Fibroblast of skin of back (primary cell): ENCODE data around the gene DOHH. TPM values are rescaled to one million over a fixed set of nuclear protein-coding genes. Genes with fewer than 3 reads are reported as not detected.
A peak's percentile ranks its signal among the peaks of the same experiment; 100 is the strongest.

Experiments
- DNase-seq: peaks from one replicate; pipeline ENCODE4 v3.0.0-alpha.2; 2013
- polyA plus RNA-seq, 2 experiments: library from polyadenylated mRNA; unstranded; fragments of 120-200 nt; gene quantifications; one replicate each; pipeline ENCODE4 v1.2.1, GENCODE V29; 2013; ENCODE audit not compliant: insufficient read length in 2 of 2

Gene DOHH, protein sequence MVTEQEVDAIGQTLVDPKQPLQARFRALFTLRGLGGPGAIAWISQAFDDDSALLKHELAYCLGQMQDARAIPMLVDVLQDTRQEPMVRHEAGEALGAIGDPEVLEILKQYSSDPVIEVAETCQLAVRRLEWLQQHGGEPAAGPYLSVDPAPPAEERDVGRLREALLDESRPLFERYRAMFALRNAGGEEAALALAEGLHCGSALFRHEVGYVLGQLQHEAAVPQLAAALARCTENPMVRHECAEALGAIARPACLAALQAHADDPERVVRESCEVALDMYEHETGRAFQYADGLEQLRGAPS
- polyA plus RNA-seq (2013, experiment 1 of 2; ENCODE audit: insufficient read length): 20.7 TPM
- 11.4 TPM for polyA plus RNA-seq (2013, experiment 2 of 2; ENCODE audit: insufficient read length)

DNA sequence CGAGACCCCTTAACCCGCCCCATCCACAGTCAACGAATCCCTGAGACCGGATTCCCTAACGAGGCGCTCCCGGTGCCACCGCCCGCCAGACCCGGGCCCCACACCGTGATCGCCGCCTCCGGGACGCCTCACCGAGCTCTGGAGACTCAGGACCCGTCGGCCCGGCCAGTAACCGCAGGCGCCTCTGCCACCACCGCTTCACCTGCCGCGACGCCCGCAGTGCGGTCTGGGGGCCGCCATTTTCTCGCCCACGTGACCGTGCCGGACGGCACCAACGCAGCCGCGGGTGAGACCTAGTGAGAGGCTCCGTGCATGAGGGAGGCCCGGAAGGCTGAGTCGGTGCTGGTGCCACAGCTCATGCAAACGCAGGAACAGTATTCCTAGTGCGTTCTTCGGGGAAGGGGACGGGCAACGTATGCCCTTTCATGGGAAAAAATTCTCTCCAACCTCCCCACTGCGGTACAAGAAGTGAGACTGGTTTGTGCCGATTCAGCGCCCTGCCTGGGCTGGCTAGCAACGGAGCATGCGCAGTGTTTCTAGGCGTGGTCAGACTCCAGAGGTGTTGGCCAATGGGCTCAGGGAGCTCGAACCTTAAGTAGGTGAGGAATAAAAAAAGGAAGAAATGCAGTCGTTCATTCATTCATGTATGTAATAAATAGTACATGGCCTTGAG is at the start of gene DOHH:
Gene DOHH (minus strand): TSS at position 246 of the 673 bp plus-strand sequence. CDS start 3,860 bp downstream, outside the sequence.
- DNase-seq: peak; percentile 95

DNA sequence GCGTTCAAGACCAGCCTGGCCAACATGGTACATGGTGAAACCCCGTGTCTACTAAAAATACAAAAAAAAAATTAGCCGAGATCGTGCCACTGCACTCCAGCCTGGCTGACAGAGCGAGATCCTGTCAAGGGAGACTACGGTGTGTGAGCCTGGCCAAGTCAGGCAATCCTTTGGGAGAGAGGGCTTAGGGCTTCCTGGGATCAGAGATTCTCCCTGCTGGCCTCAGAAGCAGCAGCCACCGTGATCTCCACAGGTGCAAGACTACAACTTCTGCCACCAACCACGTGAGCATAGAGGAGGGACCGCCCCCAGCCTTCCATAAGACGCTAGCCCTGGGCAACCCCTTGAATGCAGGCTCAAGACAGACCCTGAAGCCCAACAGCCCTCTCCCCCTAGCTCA is 49.3 kb upstream of the DOHH start:
- DNase-seq: no peak

DNA sequence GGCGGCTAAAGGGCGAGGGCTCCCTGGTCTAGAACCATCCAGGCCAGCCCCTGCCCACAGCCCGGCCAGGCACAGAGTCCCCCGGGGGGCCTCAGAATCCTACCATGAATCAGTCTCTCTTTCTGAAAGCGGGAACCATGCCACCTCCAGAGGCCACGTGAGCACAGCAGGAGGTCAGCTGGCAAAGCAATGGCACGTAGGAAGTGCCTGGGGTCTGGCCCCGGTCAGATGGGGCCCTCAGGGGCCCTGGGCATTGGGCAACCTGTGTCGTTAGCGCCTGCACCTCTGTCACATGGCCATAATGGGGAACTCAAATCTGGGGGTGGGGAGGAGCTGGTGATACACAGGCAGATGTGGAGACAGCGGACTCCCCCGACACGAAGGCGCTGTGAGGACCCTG is 48.1 kb upstream of the DOHH start:
- DNase-seq: no peak

DNA sequence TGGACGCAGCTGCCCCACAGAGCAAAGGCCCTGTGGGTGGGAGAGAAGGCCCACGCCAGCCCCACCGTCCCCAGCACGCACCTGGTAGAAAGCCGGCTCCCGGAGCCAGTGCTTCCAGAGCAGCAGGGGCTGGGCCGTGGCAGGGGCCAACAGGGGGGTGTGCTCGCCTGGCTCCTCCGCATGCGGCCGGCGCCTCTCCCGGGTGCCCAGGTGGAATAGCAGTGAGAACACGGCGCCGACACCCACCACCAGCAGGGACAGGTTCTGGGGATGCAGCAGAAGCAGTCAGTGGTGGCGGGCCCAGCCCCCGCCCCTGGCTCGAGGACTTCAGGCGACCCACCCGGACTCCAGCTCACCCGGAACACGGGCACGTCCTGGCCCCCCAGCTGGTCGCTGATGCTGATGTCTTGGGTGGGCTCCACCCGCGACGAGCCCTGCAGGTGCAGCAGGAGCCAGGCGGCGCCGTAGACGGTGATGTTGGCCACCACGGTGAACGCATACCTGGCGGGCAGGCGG is 47.4 kb upstream of the DOHH start:
- DNase-seq: no peak

DNA sequence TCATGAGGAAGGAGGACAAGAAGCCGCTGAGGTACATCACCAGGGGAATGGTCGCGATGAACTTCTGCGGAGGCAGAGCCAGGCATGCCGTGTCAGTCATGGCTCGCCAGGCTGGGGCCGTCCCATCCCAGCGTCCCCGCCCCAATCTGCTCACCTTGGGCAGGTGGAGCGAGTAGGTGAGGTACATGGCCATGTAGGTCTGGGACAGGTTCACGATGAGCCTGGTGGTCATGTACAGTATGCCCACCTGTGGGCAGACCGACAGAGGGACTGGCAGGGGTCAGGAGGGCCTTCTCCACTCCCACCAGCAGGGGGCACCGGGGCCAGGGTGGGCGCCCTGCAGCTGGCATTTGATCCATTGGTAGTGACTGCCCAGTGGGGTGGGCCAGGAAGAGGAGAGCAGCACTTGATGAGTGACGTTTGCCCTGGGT is 46.8 kb upstream of the DOHH start:
- no peak for DNase-seq

DNA sequence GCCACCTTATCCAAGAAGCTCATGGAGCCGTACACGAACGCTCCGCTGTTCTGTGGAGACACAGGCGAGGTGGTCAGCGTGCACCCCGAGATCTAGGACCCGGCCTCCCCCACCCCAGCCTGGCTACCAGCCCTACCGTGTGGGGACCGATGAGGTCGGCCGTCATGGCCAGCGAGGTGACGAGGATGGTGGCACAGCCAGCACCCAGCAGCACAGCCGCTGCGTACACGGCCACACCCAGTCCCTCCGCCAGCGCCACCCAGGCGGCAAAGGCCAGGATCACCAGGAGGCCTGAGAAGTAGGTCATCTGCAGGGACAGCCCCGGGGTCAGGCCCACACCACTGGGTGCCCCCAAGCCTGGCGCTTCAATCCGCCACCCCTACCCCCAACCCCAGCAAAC is 45.6 kb upstream of the DOHH start:
- no peak for DNase-seq

DNA sequence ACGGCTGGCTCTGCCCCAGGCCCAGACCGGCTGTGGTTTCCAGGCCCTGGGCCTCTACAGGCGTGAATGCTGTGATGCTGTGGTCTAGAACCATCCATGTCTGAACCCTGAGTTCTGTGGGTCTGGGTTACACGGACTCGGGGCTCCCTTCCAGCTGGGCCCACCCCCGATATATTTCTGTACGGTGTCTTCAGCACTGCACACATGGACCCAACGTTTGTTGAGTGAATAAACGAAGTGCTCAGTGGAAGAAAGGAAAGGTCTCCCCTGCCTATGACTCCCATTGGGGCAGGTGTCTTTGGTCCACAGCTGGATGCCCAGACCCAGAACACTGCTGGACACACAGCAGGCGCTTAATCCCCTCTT is 45.2 kb upstream of the DOHH start:
- DNase-seq: no peak

DNA sequence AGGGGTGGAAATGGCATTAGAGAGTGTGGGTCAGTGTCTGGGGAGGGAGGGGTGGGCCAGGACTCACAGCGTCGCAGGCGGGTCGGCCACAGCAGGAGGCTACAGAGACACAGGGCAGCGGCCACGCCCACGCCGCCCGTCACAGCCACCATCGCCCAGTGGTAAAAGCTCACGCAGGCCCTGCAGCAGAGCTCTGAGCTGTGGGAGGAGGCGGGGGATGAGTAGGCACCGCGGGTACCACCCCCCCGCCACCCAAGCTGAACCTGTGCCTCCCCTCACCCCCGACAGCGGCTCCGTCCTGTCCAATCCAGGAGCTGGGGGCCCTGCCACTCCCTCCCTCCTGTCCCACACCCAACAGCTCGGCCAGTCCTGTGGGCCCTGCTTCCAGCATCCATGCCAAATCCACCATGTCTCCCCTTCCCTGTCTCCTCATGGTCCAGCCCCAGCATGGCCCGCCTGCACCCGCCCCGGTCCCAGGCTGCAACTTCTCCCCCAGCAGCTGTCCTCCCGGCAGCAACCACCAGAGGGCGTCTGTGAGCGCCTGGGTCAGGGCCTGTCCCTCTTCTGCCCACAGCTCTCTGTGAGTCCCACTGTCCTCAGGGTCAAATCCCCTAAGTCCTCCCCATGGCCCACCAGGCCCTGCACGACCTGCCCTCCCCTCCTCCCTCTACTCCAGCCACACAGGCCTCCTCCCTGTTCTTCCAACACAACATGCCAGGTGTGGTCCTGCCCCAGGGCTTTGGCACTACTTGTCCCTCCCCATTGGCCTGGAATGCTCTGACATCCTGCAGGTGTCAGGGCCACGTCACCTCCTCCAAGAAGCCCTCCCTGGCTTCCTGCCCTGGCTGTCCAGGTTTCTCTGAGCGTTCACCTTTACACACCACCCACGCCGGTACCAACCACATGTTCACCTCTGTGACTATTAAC is 44.5 kb upstream of the DOHH start:
- DNase-seq: peak; percentile 53

DNA sequence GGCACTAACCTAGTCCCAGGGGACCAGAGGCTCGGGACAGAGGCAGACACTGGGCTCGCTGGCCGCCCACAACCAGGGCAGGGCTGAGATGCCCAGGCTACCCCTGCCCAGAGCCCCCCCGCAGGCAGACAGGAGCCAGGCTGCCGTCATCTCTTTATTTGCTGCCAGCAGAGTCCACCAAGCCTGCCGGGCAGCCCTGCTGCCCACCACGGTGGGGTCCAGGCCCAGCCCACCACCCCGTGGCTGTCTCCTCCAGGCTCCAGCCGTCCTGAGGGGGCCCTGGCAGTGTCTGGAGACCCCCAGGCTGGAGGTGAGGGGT is 43.5 kb upstream of the DOHH start:
- no peak for DNase-seq

DNA sequence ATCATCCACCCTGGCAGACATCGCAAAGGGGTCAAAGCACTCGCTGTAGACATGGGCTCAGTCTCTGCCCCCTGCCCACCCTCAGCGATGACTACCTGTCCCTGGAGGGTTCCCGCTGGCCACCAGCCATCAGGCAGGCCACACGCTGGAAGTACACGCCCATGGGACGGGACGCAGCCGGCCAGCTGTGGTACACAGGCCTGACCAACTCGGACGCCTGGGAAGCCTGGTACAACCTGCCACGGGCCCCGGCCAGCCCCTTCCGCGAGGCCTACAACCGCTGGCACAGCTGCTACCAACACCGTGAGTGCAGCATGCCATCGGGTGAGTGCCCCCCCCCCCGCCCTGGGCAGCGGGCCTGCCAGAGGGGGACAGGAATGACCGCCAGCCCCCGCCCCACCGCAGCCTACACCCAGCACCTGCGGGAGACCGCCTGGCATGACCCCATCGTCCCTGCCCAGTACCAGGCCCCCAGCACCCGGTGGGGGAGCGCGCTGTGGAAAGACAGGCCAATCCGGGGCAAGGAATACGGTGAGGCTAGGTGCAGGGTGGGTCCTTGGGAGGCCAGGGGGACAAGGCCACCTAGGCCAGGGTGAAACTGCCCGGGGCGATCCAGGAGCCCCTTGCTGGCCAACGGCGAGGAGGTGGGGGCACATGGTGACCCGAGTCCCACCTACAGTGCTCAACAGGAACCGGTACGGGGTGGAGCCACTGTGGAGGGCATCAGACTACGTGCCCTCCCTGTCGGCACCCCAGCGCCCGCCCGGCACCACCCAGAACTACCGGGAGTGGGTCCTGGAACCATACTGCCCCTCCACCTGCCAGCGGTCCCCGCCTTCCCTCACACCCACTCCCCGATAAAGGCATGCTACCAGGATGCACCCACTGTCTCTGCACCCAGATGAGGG is 42.9 kb upstream of the DOHH start:
- no peak for DNase-seq

DNA sequence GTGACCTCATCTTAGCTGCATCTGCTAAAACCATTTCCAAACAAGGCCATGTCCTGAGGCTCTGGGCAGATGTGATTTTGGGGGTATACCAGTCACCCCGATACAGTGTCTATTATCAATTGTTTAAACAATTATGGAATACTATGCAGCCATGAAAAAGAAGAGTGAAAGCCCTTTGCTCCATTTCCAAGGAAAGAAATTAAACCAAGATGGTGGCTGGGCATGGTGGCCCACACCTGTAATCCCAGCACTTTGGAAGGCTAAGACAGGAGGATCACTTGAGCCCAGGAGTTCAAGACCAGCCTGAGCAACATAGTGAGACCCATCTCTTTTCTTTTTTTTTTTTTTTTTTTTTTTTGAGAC is 39.3 kb upstream of the DOHH start:
- DNase-seq: no peak

DNA sequence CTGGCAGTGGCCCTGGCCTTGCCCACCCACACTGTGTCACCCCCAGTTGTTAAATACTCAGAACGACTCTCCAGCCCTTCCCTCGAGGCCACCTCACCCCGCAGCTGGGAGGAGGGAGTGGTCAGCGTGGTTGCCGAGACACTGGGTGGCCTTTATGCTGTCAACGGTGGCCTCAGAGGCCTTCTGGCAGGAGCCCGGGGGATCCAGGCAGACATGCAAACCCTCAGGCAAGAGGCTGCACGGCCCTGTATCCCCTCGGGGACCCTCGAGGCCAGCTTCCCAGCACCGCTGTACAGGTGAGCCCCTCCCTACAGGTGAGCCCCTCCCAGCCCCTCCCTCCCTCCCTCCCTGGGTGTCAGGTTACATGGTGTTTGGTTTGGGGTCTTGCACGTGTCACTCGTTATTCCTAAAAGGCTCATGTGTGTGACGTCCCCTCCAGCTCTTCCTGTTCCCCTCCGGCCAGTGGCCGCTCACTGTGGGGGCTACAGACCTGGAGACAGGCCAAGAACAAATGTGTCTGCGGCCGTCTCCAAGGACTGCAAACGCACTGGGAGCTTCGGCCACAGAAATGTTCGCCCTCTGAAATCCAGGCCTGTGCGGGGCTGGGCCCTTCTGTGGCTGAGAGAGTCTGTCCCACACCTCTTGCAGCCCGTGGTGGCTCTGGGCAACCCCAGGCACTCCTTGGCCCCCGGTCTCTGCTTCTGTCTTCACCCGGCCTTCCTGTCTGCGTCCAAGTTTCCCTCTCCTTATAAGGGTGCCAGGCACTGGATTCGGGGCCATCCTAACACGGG is 38.7 kb upstream of the DOHH start, which contains the start of gene TEKTIP1:
Gene TEKTIP1 (plus strand): TSS at position 210 of the 791 bp plus-strand sequence. CDS start 4 bp downstream, at position 214.
- no peak for DNase-seq

DNA sequence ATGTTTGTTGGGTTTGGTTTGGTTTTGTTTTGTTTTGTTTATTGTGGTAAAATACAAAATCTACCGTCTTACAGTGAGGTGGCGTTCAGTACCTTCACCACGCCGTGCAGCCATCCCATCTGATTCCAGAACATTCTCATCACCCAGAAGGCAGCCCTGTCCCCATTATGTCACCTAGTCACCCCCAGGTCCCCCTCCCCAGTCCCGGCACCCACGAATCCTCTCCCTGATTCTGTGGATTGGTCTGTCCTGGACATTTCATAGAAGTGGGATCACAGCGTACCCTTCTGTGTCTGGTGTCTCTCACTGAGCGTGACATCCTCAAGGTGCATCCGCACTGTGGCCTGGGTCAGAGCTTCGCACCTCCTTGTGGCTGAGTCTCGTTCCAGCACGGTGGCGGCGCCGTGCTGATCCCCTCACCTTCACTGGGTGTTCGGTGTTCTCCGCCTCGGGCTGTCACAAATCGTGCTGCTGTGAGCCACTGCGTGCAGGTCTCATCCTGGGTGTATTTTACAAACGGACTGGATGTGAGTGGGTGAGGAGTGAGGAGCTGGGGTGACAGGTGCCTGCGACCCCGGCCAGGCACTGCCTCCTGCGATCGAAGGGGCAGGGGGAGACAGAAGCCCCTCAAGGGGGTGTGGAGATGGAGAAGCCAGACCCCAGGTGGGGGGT is 37.9 kb upstream of the DOHH start:
- DNase-seq: no peak

DNA sequence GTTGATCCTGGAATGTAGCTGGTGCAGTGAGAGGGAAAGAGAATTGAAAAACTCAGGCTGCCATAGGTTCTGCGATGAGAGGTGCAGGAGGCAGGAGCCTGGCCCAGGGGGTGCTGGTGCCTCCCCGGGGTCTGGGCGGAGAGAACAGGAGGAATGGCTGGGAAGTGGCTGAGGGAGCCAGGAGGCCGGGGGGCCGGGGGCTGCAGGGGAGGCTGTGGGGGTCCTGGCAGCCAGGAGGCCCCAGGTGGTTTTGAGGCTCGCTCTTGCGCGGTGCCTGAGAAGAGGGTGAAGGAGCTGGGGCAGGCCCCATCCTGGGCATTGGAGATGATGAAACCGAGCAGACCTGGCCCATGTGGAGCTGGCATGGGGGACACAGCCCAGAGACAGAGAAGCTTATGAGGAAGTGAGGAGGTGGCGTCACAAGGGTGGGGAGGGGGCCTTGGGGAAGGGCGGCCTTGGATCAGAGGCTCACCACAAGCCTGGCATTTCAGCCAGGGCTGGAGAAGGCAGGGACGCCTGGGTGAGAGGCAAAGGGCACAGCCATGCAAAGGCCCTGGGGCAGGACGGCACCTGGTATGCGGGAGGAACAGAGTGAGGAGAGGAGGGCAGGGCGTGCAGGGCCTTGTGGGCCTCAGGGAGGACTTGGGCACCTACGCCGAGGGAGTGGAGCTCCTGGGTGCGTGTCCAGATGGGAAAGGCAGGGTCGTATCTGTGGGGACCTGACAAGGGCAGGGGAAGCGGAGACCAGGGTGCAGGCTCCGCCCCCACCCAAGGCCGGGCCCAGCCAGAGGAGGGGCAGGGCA is 37.2 kb upstream of the DOHH start:
- DNase-seq: no peak

DNA sequence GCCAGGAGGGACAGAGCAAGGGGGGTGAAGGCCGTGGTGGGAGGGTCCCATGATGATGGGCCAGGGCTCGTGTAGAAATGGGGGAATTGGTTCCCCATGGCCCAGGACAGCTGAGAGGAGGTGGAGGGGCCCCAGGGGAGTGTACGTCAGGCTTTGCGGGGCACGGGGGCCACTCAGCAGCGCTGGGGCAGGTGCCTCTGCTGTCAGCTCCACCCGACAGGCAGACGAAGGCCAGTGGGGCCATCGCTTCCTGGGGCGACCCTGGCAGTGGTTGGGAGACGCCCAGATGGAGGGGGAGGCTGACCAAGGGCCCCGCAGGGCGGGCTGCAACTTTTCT is 36.6 kb upstream of the DOHH start:
- no peak for DNase-seq

DNA sequence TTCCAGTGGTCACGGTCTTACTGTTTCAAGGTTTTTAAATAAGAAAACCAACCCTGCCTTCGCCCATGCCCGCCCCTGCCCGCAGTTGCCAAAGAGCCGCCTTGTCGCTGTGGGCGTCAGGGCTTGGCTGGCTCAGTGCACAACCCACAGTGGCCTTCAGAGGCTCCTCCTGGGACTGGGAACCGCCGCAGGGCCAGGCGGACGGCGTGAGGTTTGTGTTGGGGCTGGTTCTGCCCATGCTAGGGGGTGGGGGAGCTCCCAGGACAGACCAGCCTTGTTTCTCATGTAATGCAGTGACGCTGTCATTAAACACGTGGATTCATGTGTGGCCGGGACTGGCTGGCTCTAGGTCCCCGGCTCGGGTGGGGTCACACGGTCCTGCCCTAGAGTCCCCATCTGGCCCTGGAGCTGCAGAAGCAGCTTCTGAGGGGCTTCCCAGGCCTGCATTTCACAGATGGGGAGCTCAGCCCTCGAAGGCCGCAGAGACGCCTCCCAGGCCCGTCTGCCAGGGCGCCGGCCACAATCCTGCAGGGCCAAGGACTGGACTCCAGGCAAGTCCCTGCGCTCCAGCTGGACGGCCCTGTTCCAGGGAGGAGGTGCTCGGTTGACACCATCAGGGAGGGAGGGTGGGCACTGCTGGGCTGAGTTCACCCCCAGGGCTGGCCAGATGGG is 36.1 kb upstream of the DOHH start:
- no peak for DNase-seq

DNA sequence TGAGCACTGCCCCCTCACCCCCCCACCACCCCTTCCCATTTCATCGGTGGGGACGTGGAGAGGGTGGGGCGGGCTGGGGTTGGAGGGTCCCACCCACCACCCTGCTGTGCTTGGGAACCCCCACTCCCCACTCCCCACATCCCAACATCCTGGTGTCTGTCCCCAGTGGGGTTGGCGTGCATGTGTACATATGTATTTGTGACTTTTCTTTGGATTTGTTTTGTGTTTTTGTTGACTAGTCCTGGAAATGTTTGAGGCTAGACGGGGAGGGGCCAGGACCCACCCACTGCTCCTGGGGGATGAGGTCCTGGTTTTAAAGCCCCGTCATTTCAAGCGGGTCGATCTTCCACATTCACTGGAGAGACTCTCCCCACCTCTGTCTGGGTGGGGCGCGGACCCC is 35.5 kb upstream of the DOHH start:
- DNase-seq: no peak

DNA sequence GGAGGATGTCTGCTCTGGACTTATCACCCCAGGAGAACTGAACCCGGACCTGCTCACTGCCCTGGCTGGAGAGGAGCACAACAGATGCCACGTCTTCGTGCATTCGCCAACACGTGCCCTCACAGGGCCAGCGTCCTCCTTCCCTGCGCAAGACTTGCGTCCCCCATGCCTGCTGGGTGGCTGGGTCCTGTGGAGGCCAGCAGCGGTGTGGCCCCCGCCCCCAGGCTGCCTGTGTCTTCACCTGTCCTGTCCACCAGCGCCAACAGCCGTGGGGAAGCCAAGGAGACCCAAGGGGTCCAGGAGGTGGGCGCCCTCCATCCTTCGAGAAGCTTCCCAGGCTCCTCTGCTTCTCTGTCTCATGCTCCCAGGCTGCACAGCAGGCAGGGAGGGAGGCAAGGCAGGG is 35.1 kb upstream of the DOHH start:
- DNase-seq: no peak

DNA sequence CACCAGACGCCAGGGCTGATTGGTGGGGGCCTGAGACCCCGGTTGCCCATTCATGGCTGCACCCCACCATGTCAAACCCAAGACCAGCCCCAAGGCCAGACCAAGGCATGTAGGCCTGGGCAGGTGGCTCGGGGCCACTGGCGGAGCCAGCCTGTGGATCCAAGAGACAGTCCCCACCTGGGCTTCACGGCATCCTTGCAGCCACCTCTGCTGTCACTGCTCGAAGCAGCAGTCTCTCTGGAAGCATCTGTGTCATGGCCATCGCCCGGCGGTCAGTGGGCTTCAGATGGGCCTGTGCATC is 34.7 kb upstream of the DOHH start:
- no peak for DNase-seq
